Mesothelial cell of epicardium (in vitro differentiated cells): ENCODE results near the gene CAMTA2. TPM values are rescaled to one million over a fixed set of nuclear protein-coding genes. Genes with fewer than 3 reads are reported as not detected.

Experiments used
- DNase-seq, 2 experiments: peaks; one replicate each; pipeline ENCODE4 v3.0.0; 2021; ENCODE audit warnings: low spot score in 2 of 2; ENCODE audit not compliant: unreplicated experiment in 2 of 2
- H3K27ac Mint-ChIP-seq: 2 replicates; pipeline ENCODE4 v1.8.0; 2021; ENCODE audit warnings: mixed read lengths
- H3K27me3 Mint-ChIP-seq: 2 replicates; pipeline ENCODE4 v1.8.0; 2021; ENCODE audit warnings: low read depth, mixed read lengths
- H3K36me3 Mint-ChIP-seq: 2 replicates; pipeline ENCODE4 v1.8.0; 2021; ENCODE audit warnings: mixed read lengths
- H3K4me1 Mint-ChIP-seq: 2 replicates; pipeline ENCODE4 v1.8.0; 2021; ENCODE audit warnings: mixed read lengths
- H3K4me3 Mint-ChIP-seq: 2 replicates; pipeline ENCODE4 v1.8.0; 2021; ENCODE audit warnings: mild to moderate bottlenecking, moderate library complexity, mixed read lengths
- H3K9me3 Mint-ChIP-seq: 2 replicates; pipeline ENCODE4 v1.8.0; 2021; ENCODE audit warnings: mixed read lengths
- total RNA-seq: library from RNA; stranded (reverse); gene quantifications from 3 replicates; pipeline ENCODE4 v1.2.1, GENCODE V29; 2021
- TF ChIP-seq, protein P1 (sequence below): fragments of 200-600 bp; sonication (generic); IDR thresholded peaks from one replicate; pipeline ENCODE4 v1.5.0; 2021; ENCODE audit warnings: antibody characterized with exemption; ENCODE audit not compliant: unreplicated experiment

CAMTA2 gene
- total RNA-seq, 1 donor from 2014 or later = 31.6 TPM

DNA sequence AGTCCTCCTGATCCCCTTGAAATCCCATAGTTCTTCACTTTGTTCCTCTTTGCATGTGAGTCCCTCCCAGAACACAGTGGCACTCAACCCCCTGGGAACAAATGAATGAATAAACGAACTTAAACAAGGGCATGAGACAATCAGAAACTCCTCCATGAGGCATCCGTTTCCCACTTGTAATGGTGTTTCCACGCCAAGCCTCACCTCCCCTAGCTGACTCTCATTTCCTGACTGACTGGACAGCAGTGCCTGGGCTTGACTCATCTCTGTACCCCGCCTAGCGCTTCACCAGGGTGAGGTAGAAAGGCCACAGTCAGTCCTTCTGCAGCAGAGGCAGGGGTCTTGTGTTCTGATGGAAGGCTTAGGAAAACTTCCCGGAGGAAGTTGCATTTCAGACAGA lies 24.5 kb upstream of the CAMTA2 start:
- Mint-ChIP-seq H3K9me3 (no peaks in the 10 kb centered on the region), H3K36me3 (peaks cover 44% of the 10 kb centered on the region), H3K27ac (no peak overlapping the region), H3K4me1 (no peaks in the 10 kb centered on the region), H3K4me3 (no peak overlapping the region), H3K27me3 (no peaks in the 10 kb centered on the region)
- DNase-seq = no peak
- TF ChIP-seq, protein P1, sequence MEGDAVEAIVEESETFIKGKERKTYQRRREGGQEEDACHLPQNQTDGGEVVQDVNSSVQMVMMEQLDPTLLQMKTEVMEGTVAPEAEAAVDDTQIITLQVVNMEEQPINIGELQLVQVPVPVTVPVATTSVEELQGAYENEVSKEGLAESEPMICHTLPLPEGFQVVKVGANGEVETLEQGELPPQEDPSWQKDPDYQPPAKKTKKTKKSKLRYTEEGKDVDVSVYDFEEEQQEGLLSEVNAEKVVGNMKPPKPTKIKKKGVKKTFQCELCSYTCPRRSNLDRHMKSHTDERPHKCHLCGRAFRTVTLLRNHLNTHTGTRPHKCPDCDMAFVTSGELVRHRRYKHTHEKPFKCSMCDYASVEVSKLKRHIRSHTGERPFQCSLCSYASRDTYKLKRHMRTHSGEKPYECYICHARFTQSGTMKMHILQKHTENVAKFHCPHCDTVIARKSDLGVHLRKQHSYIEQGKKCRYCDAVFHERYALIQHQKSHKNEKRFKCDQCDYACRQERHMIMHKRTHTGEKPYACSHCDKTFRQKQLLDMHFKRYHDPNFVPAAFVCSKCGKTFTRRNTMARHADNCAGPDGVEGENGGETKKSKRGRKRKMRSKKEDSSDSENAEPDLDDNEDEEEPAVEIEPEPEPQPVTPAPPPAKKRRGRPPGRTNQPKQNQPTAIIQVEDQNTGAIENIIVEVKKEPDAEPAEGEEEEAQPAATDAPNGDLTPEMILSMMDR = no peak

DNA sequence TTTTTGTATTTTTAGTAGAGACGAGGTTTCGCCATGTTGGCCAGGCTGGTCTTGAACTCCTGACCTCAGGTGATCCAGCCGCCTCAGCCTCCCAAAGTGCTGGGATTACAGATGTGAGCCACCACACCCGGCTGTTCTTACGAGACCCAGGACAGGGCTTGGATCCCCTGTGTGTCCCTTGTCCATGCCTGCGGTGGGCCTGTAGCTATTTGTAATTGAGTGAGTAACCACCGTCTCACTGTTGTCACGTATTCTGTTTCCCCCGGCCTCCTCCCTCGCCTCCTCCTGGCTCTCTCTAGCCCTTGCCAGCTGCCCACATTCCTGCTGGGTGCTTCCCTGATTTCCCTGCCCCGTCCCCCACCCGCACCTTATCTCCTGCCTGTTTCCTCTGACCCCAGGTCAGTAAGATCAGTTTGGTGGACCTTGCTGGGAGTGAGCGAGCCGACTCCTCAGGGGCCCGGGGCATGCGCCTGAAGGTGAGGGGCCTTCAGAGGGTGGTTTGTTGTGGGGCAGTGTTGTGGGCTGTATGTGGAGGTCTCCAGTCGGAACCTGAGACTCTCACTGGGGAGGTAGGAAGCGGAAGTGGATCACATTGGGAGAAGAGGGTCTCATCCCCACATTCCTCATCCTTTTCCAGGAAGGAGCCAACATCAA lies 15.9 kb upstream of the CAMTA2 start:
- Mint-ChIP-seq H3K27me3 (no peaks in the 10 kb centered on the region), H3K4me1 (peaks cover 14% of the 10 kb centered on the region), H3K27ac (no peak overlapping the region), H3K9me3 (no peaks in the 10 kb centered on the region), H3K4me3 (no peak overlapping the region), H3K36me3 (peaks cover 50% of the 10 kb centered on the region)
- TF ChIP-seq, protein P1 = no peak
- no peak for DNase-seq

DNA sequence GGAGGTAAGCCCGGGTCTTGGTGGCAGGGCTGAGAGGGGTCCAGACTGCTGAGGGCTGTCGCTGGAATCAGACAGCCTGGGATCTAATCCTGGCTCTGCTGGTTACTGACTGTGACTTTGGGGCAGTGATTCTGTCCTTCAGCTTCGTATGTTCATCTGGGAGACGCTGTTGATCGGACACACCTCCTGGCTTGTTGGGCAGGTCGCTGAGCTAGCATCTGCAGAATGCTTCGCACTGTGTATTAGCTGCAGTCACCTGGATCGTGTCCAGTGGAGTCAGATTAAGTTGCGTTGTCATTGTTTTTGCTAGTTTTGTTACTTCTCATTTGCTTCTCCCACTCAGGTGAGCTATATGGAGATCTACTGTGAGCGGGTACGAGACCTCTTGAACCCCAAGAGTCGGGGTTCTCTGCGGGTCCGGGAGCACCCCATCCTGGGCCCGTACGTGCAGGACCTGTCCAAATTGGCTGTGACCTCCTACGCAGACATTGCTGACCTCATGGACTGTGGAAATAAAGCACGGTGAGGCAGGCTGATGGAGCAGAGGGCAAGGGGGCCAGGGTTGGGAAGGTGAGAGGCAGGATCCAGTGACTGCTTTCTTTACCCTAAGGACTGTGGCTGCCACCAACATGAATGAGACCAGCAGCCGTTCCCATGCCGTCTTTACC lies 14.8 kb upstream of the CAMTA2 start:
- peaks cover 41% of the 10 kb centered on the region for H3K36me3 Mint-ChIP-seq

DNA sequence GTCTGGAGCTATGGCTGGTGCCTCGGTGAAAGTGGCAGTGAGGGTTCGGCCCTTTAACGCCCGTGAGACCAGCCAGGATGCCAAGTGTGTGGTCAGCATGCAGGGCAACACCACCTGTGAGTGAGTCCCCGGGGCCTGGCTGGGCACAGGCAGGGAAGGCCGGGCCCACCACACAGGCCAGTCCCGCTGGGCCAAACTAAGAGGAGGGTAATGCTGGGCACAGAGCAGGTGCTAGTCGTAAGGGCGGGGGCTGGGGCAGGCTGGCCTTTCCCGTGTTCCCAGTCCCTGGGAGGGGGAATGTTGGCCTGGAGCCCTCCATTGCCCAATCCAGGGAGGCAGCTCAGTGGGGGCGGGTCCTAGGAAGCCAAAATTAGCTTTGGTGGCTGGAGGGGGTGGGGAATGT lies 12.8 kb upstream of the CAMTA2 start:
- Mint-ChIP-seq H3K9me3 (no peaks in the 10 kb centered on the region), H3K4me3 (no peak overlapping the region), H3K27me3 (peaks cover 3% of the 10 kb centered on the region), H3K4me1 (peaks cover 16% of the 10 kb centered on the region), H3K27ac (no peak overlapping the region), H3K36me3 (peaks cover 31% of the 10 kb centered on the region)
- DNase-seq = no peak
- TF ChIP-seq, protein P1 = no peak

More for the DNA sequence above, 14.8 kb upstream of the CAMTA2 start:
- Mint-ChIP-seq H3K27me3 (no peaks in the 10 kb centered on the region), H3K4me3 (no peak overlapping the region), H3K27ac (no peak overlapping the region), H3K4me1 (peaks cover 14% of the 10 kb centered on the region), H3K9me3 (no peaks in the 10 kb centered on the region)
- TF ChIP-seq, protein P1 = no peak
- no peak for DNase-seq

DNA sequence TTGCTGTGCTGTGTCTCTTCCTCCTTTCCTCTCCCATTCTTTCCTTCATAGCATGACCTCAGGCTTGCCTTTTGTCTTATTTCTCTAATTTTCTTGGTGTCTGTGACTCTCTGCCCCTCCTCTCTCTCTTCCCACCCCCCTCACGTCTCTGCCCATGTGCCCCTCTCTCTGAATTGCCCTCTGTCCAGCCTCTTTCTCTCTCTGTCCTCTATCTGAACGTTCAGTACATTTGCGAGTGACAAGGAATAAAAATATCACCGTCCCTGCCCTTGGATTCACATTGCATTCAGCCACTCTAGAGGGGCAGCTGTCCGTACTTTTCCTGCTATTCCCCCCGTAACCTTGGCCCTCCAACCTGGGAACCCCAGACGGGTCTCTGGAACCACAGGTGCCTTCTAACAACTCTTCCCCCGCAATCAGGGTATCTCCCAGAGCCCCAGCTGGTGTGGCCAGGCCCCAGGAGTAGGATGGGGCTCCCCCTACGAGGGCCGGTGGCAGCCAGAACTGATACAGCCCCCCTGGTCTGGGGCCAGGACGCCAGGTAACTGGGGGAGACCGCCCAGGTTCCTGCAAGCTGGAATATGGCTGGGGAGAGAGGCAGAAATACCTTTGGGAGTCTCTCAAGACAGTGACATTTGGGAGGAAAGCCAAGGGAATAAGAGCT lies 12.1 kb upstream of the CAMTA2 start:
- H3K9me3 Mint-ChIP-seq = no peaks in the 10 kb centered on the region
- H3K4me3 Mint-ChIP-seq = peak overlapping the region; percentile 86
- TF ChIP-seq, protein P1 = no peak
- no peak for DNase-seq
- peaks cover 24% of the 10 kb centered on the region for H3K36me3 Mint-ChIP-seq
- peaks cover 5% of the 10 kb centered on the region for H3K27me3 Mint-ChIP-seq
- peak overlapping the region; percentile 30 for H3K27ac Mint-ChIP-seq
- H3K4me1 Mint-ChIP-seq = peaks cover 16% of the 10 kb centered on the region
